ENCODE measurements around the gene PALM2AKAP2.
"Not testable (repeated sequence)": the region's sequence is repeated elsewhere in the genome, so short reads cannot be mapped to it uniquely, and the experiment has no call there.

Gene PALM2AKAP2

GRCh38 chr9:109811876-109812275 lies 31.9 kb downstream of the PALM2AKAP2 start:
- H3K9me3 ChIP-seq (ENCODE audit: low read length): no peaks in the 10 kb centered on the region
- H3K4me3 ChIP-seq (ENCODE audit: low read depth in 1 of 2, low read length in 2 of 2): no peak overlapping the region
- no peaks in the 10 kb centered on the region for H3K27me3 ChIP-seq (ENCODE audit: control insufficient read depth in 1 of 2, insufficient read depth in 2 of 2, low read length in 2 of 2)
- no peak overlapping the region for H3K9ac ChIP-seq (ENCODE audit: low read length)
- H3K27ac ChIP-seq (ENCODE audit: low read depth, low read length): no peak overlapping the region
- H3K36me3 ChIP-seq (ENCODE audit: insufficient read depth, low read length): no peaks in the 10 kb centered on the region
- no peaks in the 10 kb centered on the region for H3K4me1 ChIP-seq (ENCODE audit: insufficient read depth, low read length)

- Histone ChIP-seq H3K9ac (ENCODE audit: low read length) (no peak overlapping the region), H3K27me3 (ENCODE audit: control insufficient read depth in 1 of 2, insufficient read depth in 2 of 2, low read length in 2 of 2) (no peaks in the 10 kb centered on the region), H3K36me3 (ENCODE audit: insufficient read depth, low read length) (no peaks in the 10 kb centered on the region), H3K9me3 (ENCODE audit: low read length) (no peaks in the 10 kb centered on the region), H3K4me1 (ENCODE audit: insufficient read depth, low read length) (no peaks in the 10 kb centered on the region), H3K4me3 (ENCODE audit: low read depth in 1 of 2, low read length in 2 of 2) (no peak overlapping the region), H3K27ac (ENCODE audit: low read depth, low read length) (no peak overlapping the region)
These were observed 32.3 kb downstream of the PALM2AKAP2 start for GRCh38 chr9:109812331-109812730.

GRCh38 chr9:109812818-109813281 lies 32.9 kb downstream of the PALM2AKAP2 start:
- no peak overlapping the region for H3K27ac ChIP-seq (ENCODE audit: low read depth, low read length)
- H3K27me3 ChIP-seq (ENCODE audit: control insufficient read depth in 1 of 2, insufficient read depth in 2 of 2, low read length in 2 of 2): no peaks in the 10 kb centered on the region
- H3K36me3 ChIP-seq (ENCODE audit: insufficient read depth, low read length): no peaks in the 10 kb centered on the region
- no peak overlapping the region for H3K4me3 ChIP-seq (ENCODE audit: low read depth in 1 of 2, low read length in 2 of 2)
- H3K4me1 ChIP-seq (ENCODE audit: insufficient read depth, low read length): peaks cover 4% of the 10 kb centered on the region
- no peak overlapping the region for H3K9ac ChIP-seq (ENCODE audit: low read length)
- no peaks in the 10 kb centered on the region for H3K9me3 ChIP-seq (ENCODE audit: low read length)

- Histone ChIP-seq H3K27me3 (ENCODE audit: control insufficient read depth in 1 of 2, insufficient read depth in 2 of 2, low read length in 2 of 2) (no peaks in the 10 kb centered on the region), H3K9ac (ENCODE audit: low read length) (no peak overlapping the region), H3K27ac (ENCODE audit: low read depth, low read length) (no peak overlapping the region), H3K9me3 (ENCODE audit: low read length) (no peaks in the 10 kb centered on the region), H3K36me3 (ENCODE audit: insufficient read depth, low read length) (no peaks in the 10 kb centered on the region), H3K4me1 (ENCODE audit: insufficient read depth, low read length) (peaks cover 7% of the 10 kb centered on the region), H3K4me3 (ENCODE audit: low read depth in 1 of 2, low read length in 2 of 2) (no peak overlapping the region)
These were observed 33.3 kb downstream of the PALM2AKAP2 start for GRCh38 chr9:109813303-109813702.

GRCh38 chr9:109813829-109814228 lies 33.8 kb downstream of the PALM2AKAP2 start:
- no peaks in the 10 kb centered on the region for H3K27me3 ChIP-seq (ENCODE audit: control insufficient read depth in 1 of 2, insufficient read depth in 2 of 2, low read length in 2 of 2)
- peaks cover 7% of the 10 kb centered on the region for H3K4me1 ChIP-seq (ENCODE audit: insufficient read depth, low read length)
- no peaks in the 10 kb centered on the region for H3K9me3 ChIP-seq (ENCODE audit: low read length)
- H3K36me3 ChIP-seq (ENCODE audit: insufficient read depth, low read length): no peaks in the 10 kb centered on the region
- no peak overlapping the region for H3K4me3 ChIP-seq (ENCODE audit: low read depth in 1 of 2, low read length in 2 of 2)
- no peak overlapping the region for H3K9ac ChIP-seq (ENCODE audit: low read length)
- H3K27ac ChIP-seq (ENCODE audit: low read depth, low read length): no peak overlapping the region

GRCh38 chr9:109815366-109815947 lies 35.5 kb downstream of the PALM2AKAP2 start:
- no peak overlapping the region for H3K4me3 ChIP-seq (ENCODE audit: low read depth in 1 of 2, low read length in 2 of 2)

GRCh38 chr9:109816490-109816889 lies 36.5 kb downstream of the PALM2AKAP2 start:
- no peaks in the 10 kb centered on the region for H3K9me3 ChIP-seq (ENCODE audit: low read length)
- peaks cover 7% of the 10 kb centered on the region for H3K4me1 ChIP-seq (ENCODE audit: insufficient read depth, low read length)
- H3K27me3 ChIP-seq (ENCODE audit: control insufficient read depth in 1 of 2, insufficient read depth in 2 of 2, low read length in 2 of 2): no peaks in the 10 kb centered on the region
- H3K27ac ChIP-seq (ENCODE audit: low read depth, low read length): no peak overlapping the region
- no peaks in the 10 kb centered on the region for H3K36me3 ChIP-seq (ENCODE audit: insufficient read depth, low read length)
- H3K9ac ChIP-seq (ENCODE audit: low read length): no peak overlapping the region
- no peak overlapping the region for H3K4me3 ChIP-seq (ENCODE audit: low read depth in 1 of 2, low read length in 2 of 2)

More at GRCh38 chr9:109815366-109815947, 35.5 kb downstream of the PALM2AKAP2 start:
- no peaks in the 10 kb centered on the region for H3K27me3 ChIP-seq (ENCODE audit: control insufficient read depth in 1 of 2, insufficient read depth in 2 of 2, low read length in 2 of 2)
- H3K9ac ChIP-seq (ENCODE audit: low read length): no peak overlapping the region
- no peak overlapping the region for H3K27ac ChIP-seq (ENCODE audit: low read depth, low read length)
- no peaks in the 10 kb centered on the region for H3K9me3 ChIP-seq (ENCODE audit: low read length)
- no peaks in the 10 kb centered on the region for H3K36me3 ChIP-seq (ENCODE audit: insufficient read depth, low read length)
- peaks cover 7% of the 10 kb centered on the region for H3K4me1 ChIP-seq (ENCODE audit: insufficient read depth, low read length)

- H3K4me3 ChIP-seq (ENCODE audit: low read depth in 1 of 2, low read length in 2 of 2): no peak overlapping the region
- H3K27ac ChIP-seq (ENCODE audit: low read depth, low read length): no peak overlapping the region
- peaks cover 7% of the 10 kb centered on the region for H3K4me1 ChIP-seq (ENCODE audit: insufficient read depth, low read length)
- no peaks in the 10 kb centered on the region for H3K9me3 ChIP-seq (ENCODE audit: low read length)
- H3K9ac ChIP-seq (ENCODE audit: low read length): no peak overlapping the region
- no peaks in the 10 kb centered on the region for H3K36me3 ChIP-seq (ENCODE audit: insufficient read depth, low read length)
- no peaks in the 10 kb centered on the region for H3K27me3 ChIP-seq (ENCODE audit: control insufficient read depth in 1 of 2, insufficient read depth in 2 of 2, low read length in 2 of 2)
These were observed 37.3 kb downstream of the PALM2AKAP2 start for GRCh38 chr9:109817146-109817845.

- Histone ChIP-seq H3K36me3 (ENCODE audit: insufficient read depth, low read length) (no peaks in the 10 kb centered on the region), H3K27me3 (ENCODE audit: control insufficient read depth in 1 of 2, insufficient read depth in 2 of 2, low read length in 2 of 2) (no peaks in the 10 kb centered on the region), H3K9ac (ENCODE audit: low read length) (no peak overlapping the region), H3K27ac (ENCODE audit: low read depth, low read length) (no peak overlapping the region), H3K4me3 (ENCODE audit: low read depth in 1 of 2, low read length in 2 of 2) (no peak overlapping the region), H3K9me3 (ENCODE audit: low read length) (no peaks in the 10 kb centered on the region), H3K4me1 (ENCODE audit: insufficient read depth, low read length) (peaks cover 7% of the 10 kb centered on the region)
These were observed 38.0 kb downstream of the PALM2AKAP2 start for GRCh38 chr9:109817846-109818472.

GRCh38 chr9:109821711-109822110 lies 41.7 kb downstream of the PALM2AKAP2 start:
- Histone ChIP-seq H3K4me1 (ENCODE audit: insufficient read depth, low read length) (peaks cover 7% of the 10 kb centered on the region), H3K36me3 (ENCODE audit: insufficient read depth, low read length) (no peaks in the 10 kb centered on the region), H3K27ac (ENCODE audit: low read depth, low read length) (no peak overlapping the region), H3K4me3 (ENCODE audit: low read depth in 1 of 2, low read length in 2 of 2) (no peak overlapping the region), H3K27me3 (ENCODE audit: control insufficient read depth in 1 of 2, insufficient read depth in 2 of 2, low read length in 2 of 2) (no peaks in the 10 kb centered on the region), H3K9ac (ENCODE audit: low read length) (no peak overlapping the region), H3K9me3 (ENCODE audit: low read length) (no peaks in the 10 kb centered on the region)

GRCh38 chr9:109825383-109825782 lies 45.4 kb downstream of the PALM2AKAP2 start:
- not testable (repeated sequence) for H3K9me3 ChIP-seq (ENCODE audit: low read length); H3K27me3 ChIP-seq (ENCODE audit: control insufficient read depth in 1 of 2, insufficient read depth in 2 of 2, low read length in 2 of 2)

More at GRCh38 chr9:109825383-109825782, 45.4 kb downstream of the PALM2AKAP2 start:
- not testable (repeated sequence) for H3K9ac ChIP-seq (ENCODE audit: low read length); H3K27ac ChIP-seq (ENCODE audit: low read depth, low read length); H3K36me3 ChIP-seq (ENCODE audit: insufficient read depth, low read length); H3K4me1 ChIP-seq (ENCODE audit: insufficient read depth, low read length); H3K4me3 ChIP-seq (ENCODE audit: low read depth in 1 of 2, low read length in 2 of 2)
